ENCODE measurements around the gene HELB.

DNA sequence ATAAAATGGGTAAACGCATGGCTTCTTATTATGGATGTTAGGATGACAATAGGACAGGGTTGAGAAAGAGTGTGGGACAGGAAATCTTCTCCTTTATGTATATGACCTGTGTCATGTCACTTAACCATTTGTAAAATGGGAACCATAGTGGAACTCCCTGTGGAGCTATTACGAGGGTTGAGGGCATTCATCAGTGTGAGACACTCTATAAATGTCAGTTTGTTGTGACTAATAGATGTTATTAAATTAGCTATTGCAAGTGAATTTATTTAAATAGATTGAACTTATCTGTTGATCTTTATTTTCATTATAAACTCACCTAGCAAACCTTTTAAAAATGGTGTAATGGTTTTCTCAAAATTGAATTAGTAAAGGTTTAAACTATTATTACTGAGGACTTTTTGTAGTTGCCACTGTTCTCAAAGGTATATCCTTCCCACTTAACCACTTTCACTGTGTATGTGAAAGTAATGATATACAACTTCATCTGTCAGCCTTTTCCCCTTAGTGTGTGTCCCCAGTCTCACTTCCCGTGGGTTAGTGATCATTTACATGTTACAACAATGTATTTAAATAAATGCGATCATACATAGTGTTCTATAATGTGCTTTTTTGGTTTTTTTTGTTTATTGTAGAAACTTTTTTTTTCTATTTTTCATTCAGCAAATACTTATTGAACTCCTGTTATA lies 17.1 kb downstream of the HELB start:
- TF ChIP-seq, protein P1, sequence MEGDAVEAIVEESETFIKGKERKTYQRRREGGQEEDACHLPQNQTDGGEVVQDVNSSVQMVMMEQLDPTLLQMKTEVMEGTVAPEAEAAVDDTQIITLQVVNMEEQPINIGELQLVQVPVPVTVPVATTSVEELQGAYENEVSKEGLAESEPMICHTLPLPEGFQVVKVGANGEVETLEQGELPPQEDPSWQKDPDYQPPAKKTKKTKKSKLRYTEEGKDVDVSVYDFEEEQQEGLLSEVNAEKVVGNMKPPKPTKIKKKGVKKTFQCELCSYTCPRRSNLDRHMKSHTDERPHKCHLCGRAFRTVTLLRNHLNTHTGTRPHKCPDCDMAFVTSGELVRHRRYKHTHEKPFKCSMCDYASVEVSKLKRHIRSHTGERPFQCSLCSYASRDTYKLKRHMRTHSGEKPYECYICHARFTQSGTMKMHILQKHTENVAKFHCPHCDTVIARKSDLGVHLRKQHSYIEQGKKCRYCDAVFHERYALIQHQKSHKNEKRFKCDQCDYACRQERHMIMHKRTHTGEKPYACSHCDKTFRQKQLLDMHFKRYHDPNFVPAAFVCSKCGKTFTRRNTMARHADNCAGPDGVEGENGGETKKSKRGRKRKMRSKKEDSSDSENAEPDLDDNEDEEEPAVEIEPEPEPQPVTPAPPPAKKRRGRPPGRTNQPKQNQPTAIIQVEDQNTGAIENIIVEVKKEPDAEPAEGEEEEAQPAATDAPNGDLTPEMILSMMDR (IDR thresholded peaks at IDR 0.05): no peak
- no peak for TF ChIP-seq POLR2A (IDR thresholded peaks at IDR 0.05)
